Parathyroid adenoma (tissue), 2 donors: ENCODE results near the gene AHI1.

Source experiments
- H2AFZ ChIP-seq: fragments of 300-600 bp; sonication (generic); one replicate; pipeline ENCODE4 v1.7.0; 2017; ENCODE audit warnings: antibody characterized with exemption, mild to moderate bottlenecking
- H3K27ac ChIP-seq: fragments of 300-600 bp; sonication (generic); one replicate; pipeline ENCODE4 v1.7.0; 2017
- H3K27me3 ChIP-seq: fragments of 300-600 bp; sonication (generic); one replicate; pipeline ENCODE4 v1.7.0; 2017; ENCODE audit warnings: low read length; ENCODE audit not compliant: control insufficient read depth, insufficient read depth
- H3K36me3 ChIP-seq: fragments of 300-600 bp; sonication (generic); one replicate; pipeline ENCODE4 v1.7.0; 2017; ENCODE audit warnings: low read length; ENCODE audit not compliant: control insufficient read depth, insufficient read depth
- H3K4me1 ChIP-seq: fragments of 300-600 bp; sonication (generic); one replicate; pipeline ENCODE4 v1.7.0; 2017; ENCODE audit warnings: control low read depth
- H3K4me2 ChIP-seq: fragments of 300-600 bp; sonication (generic); one replicate; pipeline ENCODE4 v1.7.0; 2017; ENCODE audit warnings: low read length
- H3K4me3 ChIP-seq: fragments of 300-600 bp; sonication (generic); one replicate; pipeline ENCODE4 v1.7.0; 2017; ENCODE audit warnings: low read depth, low read length
- H3K79me2 ChIP-seq: fragments of 300-600 bp; sonication (generic); one replicate; pipeline ENCODE4 v1.7.0; 2017; ENCODE audit warnings: control low read depth
- H3K9ac ChIP-seq: fragments of 300-600 bp; sonication (generic); one replicate; pipeline ENCODE4 v1.7.0; 2017; ENCODE audit warnings: mild to moderate bottlenecking
- H3K9me3 ChIP-seq: fragments of 300-600 bp; sonication (generic); one replicate; pipeline ENCODE4 v1.7.0; 2017; ENCODE audit warnings: low read length; ENCODE audit not compliant: control insufficient read depth
- TF ChIP-seq, protein P1 (sequence below): fragments of 300-600 bp; sonication (generic); IDR thresholded peaks from one replicate; pipeline ENCODE4 v1.7.0; 2017; ENCODE audit warnings: antibody characterized with exemption, mild to moderate bottlenecking
- donor health status: primary hyperparathyroidism.

Gene AHI1

DNA sequence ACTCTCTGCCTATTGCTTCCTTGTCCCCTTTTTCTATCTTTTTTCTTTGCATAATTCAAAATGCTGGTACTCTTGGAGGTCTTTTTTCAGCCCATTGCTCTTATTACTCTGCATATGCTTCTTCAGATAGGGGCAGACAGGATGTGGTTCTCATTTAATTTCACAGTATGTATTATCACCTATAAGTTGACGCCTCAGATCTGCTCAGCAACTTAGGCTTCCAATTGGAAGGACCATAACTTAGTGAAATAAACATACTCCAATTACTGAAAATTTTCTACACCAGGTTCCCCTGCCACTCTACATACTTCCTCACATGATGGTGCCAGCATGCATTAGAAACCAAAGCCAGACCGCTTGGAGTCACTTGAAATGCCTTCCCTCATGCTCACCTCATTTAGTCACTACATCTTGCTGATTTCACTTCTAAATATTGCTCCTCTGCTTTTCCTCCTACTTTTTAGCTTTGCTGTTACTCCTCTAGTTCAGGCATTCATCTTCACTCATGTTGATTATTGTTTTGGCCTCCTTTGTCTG is 34.5 kb upstream of the AHI1 start:
- Histone ChIP-seq H2AFZ (no peak overlapping the region), H3K27me3 (no peaks in the 10 kb centered on the region), H3K79me2 (no peaks in the 10 kb centered on the region), H3K9ac (no peak overlapping the region), H3K36me3 (no peaks in the 10 kb centered on the region), H3K4me2 (no peak overlapping the region), H3K27ac (no peak overlapping the region), H3K9me3 (no peaks in the 10 kb centered on the region), H3K4me1 (peaks cover 5% of the 10 kb centered on the region), H3K4me3 (no peak overlapping the region)
- TF ChIP-seq, protein P1, sequence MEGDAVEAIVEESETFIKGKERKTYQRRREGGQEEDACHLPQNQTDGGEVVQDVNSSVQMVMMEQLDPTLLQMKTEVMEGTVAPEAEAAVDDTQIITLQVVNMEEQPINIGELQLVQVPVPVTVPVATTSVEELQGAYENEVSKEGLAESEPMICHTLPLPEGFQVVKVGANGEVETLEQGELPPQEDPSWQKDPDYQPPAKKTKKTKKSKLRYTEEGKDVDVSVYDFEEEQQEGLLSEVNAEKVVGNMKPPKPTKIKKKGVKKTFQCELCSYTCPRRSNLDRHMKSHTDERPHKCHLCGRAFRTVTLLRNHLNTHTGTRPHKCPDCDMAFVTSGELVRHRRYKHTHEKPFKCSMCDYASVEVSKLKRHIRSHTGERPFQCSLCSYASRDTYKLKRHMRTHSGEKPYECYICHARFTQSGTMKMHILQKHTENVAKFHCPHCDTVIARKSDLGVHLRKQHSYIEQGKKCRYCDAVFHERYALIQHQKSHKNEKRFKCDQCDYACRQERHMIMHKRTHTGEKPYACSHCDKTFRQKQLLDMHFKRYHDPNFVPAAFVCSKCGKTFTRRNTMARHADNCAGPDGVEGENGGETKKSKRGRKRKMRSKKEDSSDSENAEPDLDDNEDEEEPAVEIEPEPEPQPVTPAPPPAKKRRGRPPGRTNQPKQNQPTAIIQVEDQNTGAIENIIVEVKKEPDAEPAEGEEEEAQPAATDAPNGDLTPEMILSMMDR = no peak

- H3K4me3 ChIP-seq = no peak overlapping the region
- no peak overlapping the region for H3K27ac ChIP-seq
- TF ChIP-seq, protein P1 = no peak
- no peak overlapping the region for H3K4me2 ChIP-seq
- no peak overlapping the region for H3K9ac ChIP-seq
- H3K79me2 ChIP-seq = no peaks in the 10 kb centered on the region
- H2AFZ ChIP-seq = no peak overlapping the region
- no peaks in the 10 kb centered on the region for H3K27me3 ChIP-seq
- peaks cover 5% of the 10 kb centered on the region for H3K4me1 ChIP-seq
- H3K36me3 ChIP-seq = no peaks in the 10 kb centered on the region
- H3K9me3 ChIP-seq = no peaks in the 10 kb centered on the region
Observed at GRCh38 chr6:135530113-135530512, 32.6 kb upstream of the AHI1 start.

DNA sequence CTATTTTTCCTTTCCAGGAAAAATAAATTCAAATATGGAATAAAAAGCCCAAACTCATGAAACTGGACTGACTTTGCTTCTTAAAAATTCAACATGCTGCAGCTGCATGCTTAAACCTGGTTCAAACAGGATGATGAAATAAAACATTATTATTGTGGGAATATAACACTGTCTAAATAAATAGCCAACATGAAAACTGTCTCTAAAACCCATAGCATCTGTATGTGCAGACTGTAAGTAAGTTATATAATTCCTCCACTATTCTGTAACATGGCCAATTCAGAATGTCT is 30.4 kb upstream of the AHI1 start:
- no peaks in the 10 kb centered on the region for H3K9me3 ChIP-seq
- H2AFZ ChIP-seq = no peak overlapping the region
- H3K4me2 ChIP-seq = no peak overlapping the region
- H3K27me3 ChIP-seq = no peaks in the 10 kb centered on the region
- H3K27ac ChIP-seq = no peak overlapping the region
- no peak overlapping the region for H3K4me3 ChIP-seq
- H3K79me2 ChIP-seq = no peaks in the 10 kb centered on the region
- TF ChIP-seq, protein P1 = no peak
- H3K9ac ChIP-seq = no peak overlapping the region
- no peaks in the 10 kb centered on the region for H3K36me3 ChIP-seq
- H3K4me1 ChIP-seq = peaks cover 5% of the 10 kb centered on the region

DNA sequence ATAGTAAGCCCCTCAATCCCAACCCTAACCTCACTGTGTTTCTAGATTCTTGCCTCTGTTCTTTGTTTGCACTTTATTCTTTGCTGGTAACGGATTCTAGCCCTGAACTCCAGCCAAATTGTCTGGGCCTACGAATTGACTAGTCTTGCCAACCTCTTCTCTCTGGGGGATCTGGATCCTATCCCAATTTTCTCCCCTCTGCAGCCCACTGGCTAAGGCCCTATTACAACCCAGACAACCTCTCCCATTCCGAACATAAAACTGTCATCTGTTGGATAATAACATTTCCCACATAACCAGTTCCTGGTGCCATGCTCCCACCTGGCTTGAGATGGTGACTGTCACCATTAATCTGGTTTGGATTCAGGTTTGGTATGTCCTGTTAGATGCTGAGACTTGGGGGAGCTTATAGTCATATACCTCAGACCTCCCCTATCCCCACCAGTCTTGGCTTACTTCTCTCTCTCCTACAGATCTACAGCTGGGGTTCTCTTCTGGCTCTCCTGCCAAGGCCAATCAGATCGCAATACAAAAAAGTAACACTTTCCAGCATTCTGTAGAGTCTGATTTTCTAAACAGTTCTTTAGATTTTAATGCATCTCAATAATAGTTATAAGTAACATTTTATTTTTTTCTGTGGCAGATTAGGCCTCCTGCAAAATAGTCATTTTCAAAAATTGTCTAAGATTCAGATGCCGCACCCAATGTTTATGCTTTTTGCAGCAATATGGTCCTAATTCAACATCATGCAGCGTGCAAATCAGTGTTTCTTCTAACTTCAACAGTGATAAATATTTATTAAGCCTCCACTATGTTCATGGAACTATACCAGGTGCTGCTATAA is 29.8 kb upstream of the AHI1 start:
- TF ChIP-seq, protein P1 = no peak
- no peaks in the 10 kb centered on the region for H3K79me2 ChIP-seq
- no peak overlapping the region for H3K4me2 ChIP-seq
- no peaks in the 10 kb centered on the region for H3K36me3 ChIP-seq
- no peak overlapping the region for H3K4me3 ChIP-seq
- no peaks in the 10 kb centered on the region for H3K9me3 ChIP-seq
- no peak overlapping the region for H3K27ac ChIP-seq
- peaks cover 5% of the 10 kb centered on the region for H3K4me1 ChIP-seq
- no peak overlapping the region for H3K9ac ChIP-seq
- no peak overlapping the region for H2AFZ ChIP-seq
- H3K27me3 ChIP-seq = no peaks in the 10 kb centered on the region

DNA sequence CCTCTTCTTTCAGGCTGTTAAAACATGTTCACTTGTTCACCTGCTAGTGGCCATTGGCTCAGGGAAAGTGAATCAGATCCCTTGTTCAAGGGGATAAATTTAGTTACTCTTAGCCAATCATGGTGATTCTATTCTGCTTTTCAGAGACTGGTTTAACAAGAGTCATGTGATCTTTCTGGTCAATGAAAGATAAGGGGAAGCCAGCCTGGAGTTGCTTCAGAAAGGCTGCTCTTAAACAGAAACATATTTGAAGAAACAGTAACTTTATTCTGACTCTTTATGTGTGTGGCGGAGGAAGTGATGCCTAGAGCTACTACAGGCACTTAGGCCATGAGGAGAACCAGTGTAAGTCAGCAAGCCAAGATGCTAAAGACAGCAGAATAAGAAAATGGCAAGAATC is 28.1 kb upstream of the AHI1 start:
- Histone ChIP-seq H3K27me3 (no peaks in the 10 kb centered on the region), H3K4me3 (no peak overlapping the region), H3K9me3 (no peaks in the 10 kb centered on the region), H2AFZ (no peak overlapping the region), H3K4me1 (peaks cover 5% of the 10 kb centered on the region), H3K36me3 (no peaks in the 10 kb centered on the region), H3K9ac (no peak overlapping the region), H3K4me2 (no peak overlapping the region), H3K79me2 (no peaks in the 10 kb centered on the region), H3K27ac (no peak overlapping the region)
- TF ChIP-seq, protein P1 = no peak
